AG20443 (cell line): ENCODE measurements around the gene LEUTX.

Experiments
- DNase-seq: peaks from one replicate; pipeline ENCODE4 v3.0.0; 2012; ENCODE audit warnings: low spot score, mixed read lengths

LEUTX gene

DNA sequence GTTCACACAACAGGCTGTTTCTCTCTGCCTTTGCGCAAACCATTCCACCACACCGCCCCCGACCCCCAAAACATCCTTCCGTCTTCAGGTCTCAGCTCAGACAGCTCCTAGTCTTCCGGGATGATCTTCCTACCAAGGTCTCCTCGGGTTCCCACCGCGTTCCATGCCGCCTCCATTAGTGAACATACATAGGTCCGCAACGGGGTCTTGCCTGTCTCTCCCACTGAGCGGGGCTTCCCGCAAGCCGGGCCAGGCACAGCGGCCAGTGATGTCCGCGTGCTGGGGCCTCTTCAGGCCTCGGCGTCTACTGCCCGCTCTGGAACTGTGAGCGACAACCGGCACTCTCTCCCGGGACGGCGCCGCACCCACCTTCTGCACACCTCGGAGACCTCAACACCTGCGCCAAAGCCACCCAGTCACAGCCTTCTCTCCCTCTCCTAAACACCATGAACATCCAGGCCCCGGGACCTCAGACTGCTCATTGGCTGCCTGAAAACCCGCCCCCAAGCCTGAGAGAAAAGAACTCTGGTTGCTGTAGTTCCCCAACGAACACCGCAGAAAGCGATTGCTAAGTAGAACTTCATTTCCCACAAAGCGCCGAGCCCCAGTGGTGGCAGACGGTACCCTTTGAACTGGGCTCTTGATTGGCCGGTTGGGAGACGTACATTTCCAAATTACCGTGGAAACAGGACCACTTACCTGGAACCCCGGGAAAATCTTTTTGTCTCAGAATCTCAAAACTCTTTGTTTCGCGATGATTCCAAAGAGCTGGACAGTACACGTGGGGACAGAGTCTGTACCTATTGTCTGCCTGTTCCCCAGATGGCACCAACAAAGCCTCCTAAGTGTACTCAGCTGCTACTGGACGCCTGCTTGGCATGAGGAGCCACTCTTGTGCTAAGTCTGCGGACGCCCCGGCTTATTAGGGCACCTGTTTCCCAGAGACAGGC, 45.8 kb downstream of the LEUTX start:
- peak; percentile 94 for DNase-seq

DNA sequence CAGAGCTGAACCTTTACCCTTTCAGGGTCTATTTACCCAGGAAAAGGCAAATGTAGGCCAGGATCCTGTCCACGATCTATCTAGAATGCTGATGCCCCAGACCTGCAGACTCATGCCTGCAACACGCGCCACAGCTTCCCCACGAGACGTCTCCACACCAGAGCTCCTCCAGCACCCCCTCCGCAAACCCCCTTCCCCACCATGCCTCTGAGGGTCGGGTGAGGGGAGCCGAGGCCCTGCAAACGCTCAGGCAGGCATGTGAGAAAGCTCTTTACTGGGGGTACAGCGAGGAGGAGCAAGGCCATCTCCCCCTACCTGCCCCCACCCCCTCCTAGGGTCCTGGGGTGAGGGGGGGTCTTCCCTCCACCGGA, 46.4 kb downstream of the LEUTX start:
- no peak for DNase-seq

GRCh38 chr19:39825531-39826076, 47.0 kb downstream of the LEUTX start:
- no peak for DNase-seq

DNA sequence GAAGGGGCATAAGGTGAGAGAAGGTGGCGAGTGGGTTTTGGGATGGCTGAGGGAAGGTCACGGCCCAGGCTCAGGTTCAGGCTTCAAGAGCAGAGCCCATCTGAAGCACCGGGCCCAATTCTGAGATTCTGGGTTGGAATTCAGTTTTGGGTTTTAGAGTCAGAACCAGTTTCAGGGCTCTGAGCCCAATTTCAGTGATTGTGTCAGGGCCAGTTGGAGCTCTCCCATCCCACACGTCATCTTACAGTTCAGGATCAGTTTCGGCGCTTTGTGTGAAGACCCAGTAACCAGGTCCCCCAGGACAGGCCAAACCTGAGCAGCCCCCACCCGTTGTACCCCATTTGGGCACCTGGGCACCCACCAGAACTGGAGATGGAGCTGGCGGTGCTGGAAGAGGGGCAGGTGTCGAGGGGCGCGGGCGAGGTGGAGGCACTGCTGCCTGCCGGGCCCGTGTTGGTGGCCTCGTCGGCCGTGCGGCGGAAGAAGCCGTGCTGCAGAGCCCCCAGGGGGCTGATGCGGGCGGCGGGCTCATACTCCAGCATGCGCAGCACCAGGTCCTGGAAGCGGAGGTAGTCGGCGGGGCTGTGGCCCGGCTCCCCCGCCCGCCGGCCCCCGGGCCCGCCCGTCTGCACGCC, 47.8 kb downstream of the LEUTX start:
- DNase-seq = no peak

DNA sequence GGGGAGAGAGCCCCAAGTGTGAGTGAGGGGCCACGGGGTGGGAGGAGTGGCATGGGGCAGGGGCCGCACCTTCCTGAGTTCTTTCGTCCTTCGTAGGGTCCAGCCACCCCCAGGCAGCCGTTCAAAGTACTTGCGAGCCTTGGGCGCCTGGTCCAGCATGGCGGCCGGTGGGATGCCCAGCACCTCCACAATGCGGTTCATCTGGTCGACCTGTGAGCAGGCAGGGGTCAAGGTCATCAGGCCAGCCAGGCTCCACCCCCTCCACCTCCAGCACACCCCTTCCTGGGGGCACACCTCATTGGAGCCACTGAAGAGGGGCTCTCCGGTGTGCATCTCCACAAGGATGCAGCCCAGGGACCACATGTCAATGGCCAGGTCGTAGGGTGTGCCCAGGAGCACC, 48.6 kb downstream of the LEUTX start:
- DNase-seq = no peak

GRCh38 chr19:39828015-39828653, 49.5 kb downstream of the LEUTX start:
- no peak for DNase-seq

- no peak for DNase-seq
These were observed 50.0 kb downstream of the LEUTX start for GRCh38 chr19:39828654-39829032.

- no peak for DNase-seq
These were observed 51.1 kb downstream of the LEUTX start for GRCh38 chr19:39829702-39830275.

DNA sequence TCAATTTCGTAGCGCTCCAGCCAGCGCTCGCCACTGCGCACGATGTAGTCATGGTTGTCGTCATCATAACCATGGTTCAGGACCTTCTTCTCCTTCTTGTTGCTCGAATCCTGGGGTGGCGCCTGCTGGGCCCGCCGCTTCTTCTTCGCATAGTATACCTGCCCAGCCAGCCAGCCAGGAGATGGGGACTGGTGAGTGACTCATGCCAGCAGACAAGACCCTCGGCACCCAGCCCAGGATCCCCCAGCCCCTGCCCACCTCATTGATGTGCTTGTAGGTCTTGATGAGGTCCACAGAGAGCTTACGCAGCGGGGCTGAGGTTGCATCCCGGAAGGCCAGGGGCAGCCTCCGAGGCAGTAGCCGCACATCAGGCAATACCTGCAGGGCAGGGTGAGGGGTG, 51.8 kb downstream of the LEUTX start:
- no peak for DNase-seq

- DNase-seq = no peak
These were observed 52.2 kb downstream of the LEUTX start for GRCh38 chr19:39830847-39831246.

- DNase-seq = no peak
These were observed 53.0 kb downstream of the LEUTX start for GRCh38 chr19:39831679-39832078.

DNA sequence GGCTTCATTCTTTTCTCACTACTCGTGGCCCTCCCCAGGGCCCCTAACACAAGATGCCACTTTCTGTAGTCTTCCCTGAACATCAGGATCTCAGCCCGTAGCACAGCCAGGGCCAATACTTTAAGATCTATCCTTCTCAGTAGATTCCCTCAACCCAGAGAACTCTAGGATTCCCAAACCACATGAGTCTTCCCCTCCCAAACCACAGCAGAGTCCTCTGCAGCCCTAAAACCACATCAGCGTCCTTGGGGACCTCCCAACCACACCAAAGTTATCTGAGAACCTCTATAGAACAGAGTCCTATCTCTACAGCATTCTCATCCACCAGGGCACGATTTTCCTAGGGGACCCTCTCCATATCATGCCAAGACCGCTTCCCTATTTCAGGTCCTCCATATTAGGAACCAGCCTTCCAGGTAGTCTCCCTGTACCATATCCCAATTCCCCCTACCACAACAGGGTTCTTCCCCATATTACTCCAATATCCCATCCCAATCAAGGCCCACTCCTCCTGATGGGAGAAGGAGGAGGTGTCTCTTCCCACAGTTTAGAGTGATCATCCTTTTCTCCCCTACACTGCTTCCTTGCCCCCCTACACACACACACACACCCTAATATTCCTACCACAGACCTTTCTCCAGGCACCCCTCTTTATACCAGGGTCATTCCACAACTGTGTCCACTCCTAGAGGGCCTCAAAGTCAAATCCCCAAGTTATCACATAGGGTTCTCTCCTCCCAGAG, 53.9 kb downstream of the LEUTX start:
- no peak for DNase-seq

DNA sequence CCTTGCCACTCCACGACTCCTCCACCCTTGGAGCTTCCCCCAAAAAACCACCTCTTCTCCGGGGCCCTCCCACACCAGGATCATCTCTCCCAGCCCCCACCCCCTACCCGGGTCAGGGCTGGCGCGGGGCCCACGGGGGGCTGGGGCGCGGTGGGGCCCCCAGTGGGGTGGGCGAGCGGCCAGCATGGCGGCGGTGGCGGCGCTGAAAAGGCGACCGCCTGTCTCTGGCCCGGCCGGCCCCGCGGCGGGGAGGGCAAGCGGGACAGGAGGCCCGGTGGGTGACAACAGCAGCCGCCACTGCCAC, 54.5 kb downstream of the LEUTX start:
- no peak for DNase-seq

DNA sequence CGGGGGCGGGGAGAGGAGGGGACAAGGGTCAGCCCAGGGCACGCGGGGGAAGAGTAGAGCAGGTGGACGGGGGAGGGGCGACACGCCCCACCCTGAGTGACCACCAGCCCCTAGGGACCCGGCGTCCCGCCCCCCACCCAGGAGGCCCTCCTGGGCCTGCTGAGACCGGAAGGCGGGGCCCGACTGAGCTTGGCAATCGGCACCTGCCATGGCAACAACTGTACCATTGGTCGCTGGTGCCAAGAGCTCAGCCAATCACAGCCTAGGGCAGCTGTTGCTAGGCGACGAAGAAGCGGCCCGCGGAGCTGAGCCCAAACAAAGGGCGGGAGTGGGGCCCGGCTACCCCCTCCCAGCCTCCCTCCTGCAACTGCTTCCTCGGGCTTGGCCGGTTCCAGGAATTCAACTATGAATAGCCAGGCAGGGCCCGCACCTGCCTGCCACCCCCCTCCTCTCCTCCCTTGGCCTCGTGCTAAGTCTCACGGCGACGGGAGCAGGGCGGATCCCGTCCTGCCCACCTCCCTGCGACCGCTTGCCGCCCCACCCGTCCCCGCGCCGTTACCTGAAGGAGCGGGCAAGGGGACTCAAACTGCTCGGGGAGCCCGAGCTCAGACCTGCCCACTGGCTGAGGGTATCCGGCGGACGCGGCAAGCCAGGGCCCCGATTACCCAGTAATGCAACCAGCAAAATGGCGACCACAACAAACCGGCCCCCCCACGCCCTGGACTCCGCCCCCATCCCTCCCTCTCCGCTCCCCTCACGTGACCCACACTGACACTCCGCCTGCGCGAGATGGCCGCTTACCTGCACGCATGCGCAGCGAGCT, 55.0 kb downstream of the LEUTX start, which contains the start of gene DYRK1B:
DYRK1B (minus strand) TSS at position 699 of the 823 bp plus-strand sequence. CDS start 2,295 bp downstream, outside the sequence.
- DNase-seq = peak; percentile 99

DNA sequence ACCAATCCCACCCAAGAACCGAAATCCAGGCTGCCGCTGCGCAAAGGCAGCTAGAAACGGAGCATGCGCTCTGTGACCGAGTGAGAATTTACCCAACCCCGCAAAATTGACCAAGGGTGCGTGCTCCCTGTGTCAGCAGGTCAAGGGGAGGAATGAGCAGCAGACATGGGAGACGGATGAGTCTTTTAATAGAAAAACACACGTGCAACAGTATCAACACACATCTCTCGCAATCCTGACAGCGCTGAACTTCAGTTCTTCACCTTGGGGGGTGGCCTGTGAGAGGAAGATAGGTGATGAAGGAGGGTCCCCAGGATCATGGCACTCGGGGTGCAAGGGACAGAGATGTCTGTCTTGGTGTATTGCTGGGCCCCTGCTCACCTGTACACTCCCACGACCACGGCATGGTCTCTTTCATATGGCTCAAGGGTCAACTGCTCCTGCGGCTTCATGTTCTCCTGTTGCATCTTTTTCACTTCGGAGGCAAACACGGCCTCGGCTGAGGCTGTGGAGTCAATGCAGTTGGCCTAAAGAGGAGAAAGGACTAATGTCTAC, 55.7 kb downstream of the LEUTX start:
- no peak for DNase-seq
